Superior temporal gyrus (tissue), 1 donor: Measurements from ENCODE around the gene DCC.

Experiments used
- DNase-seq: peaks from one replicate; pipeline ENCODE4 v3.0.0-alpha.2; 2016; ENCODE audit errors: extremely low spot score

The DCC gene

GRCh38 chr18:53193870-53194269 lies 853.9 kb downstream of the DCC start:
- no peak for DNase-seq

GRCh38 chr18:53219853-53220252 lies 879.9 kb downstream of the DCC start:
- no peak for DNase-seq

GRCh38 chr18:53224128-53224778 lies 884.3 kb downstream of the DCC start:
- DNase-seq, result no peak

- no peak for DNase-seq
Measured at GRCh38 chr18:53225567-53226325, 885.7 kb downstream of the DCC start.

GRCh38 chr18:53234610-53235009 lies 894.6 kb downstream of the DCC start:
- DNase-seq, result no peak

- DNase-seq, result no peak
Measured at GRCh38 chr18:53241161-53241560, 901.2 kb downstream of the DCC start.

GRCh38 chr18:53253789-53254188 lies 913.8 kb downstream of the DCC start:
- no peak for DNase-seq

- DNase-seq, result no peak
Measured at GRCh38 chr18:53254265-53254664, 914.3 kb downstream of the DCC start.

- DNase-seq, result no peak
Measured at GRCh38 chr18:53261241-53261640, 921.2 kb downstream of the DCC start.

- no peak for DNase-seq
Measured at GRCh38 chr18:53266850-53267249, 926.9 kb downstream of the DCC start.

- DNase-seq, result no peak
Measured at GRCh38 chr18:53268455-53268854, 928.5 kb downstream of the DCC start.

- DNase-seq, result no peak
Measured at GRCh38 chr18:53281406-53281805, 941.4 kb downstream of the DCC start.

- no peak for DNase-seq
Measured at GRCh38 chr18:53283708-53284107, 943.7 kb downstream of the DCC start.

- no peak for DNase-seq
Measured at GRCh38 chr18:53305461-53305860, 965.5 kb downstream of the DCC start.

GRCh38 chr18:53319628-53320027 lies 979.6 kb downstream of the DCC start:
- no peak for DNase-seq

GRCh38 chr18:53322163-53322562 lies 982.2 kb downstream of the DCC start:
- no peak for DNase-seq

GRCh38 chr18:53324353-53324752 lies 984.4 kb downstream of the DCC start:
- no peak for DNase-seq

- no peak for DNase-seq
Measured at GRCh38 chr18:53360501-53361443, 1020.8 kb downstream of the DCC start.

- no peak for DNase-seq
Measured at GRCh38 chr18:53375621-53376020, 1035.6 kb downstream of the DCC start.

GRCh38 chr18:53380063-53380639 lies 1040.2 kb downstream of the DCC start:
- peak; percentile 84 for DNase-seq

GRCh38 chr18:53382870-53383269 lies 1042.9 kb downstream of the DCC start:
- no peak for DNase-seq

- DNase-seq, result no peak
Measured at GRCh38 chr18:53385889-53386288, 1045.9 kb downstream of the DCC start.
